ENCODE data around the gene ARHGAP35.
A peak's percentile ranks its signal among the peaks of the same experiment; 100 is the strongest.
"Not testable (repeated sequence)": the region's sequence is repeated elsewhere in the genome, so short reads cannot be mapped to it uniquely, and the experiment has no call there.

The ARHGAP35 gene

DNA sequence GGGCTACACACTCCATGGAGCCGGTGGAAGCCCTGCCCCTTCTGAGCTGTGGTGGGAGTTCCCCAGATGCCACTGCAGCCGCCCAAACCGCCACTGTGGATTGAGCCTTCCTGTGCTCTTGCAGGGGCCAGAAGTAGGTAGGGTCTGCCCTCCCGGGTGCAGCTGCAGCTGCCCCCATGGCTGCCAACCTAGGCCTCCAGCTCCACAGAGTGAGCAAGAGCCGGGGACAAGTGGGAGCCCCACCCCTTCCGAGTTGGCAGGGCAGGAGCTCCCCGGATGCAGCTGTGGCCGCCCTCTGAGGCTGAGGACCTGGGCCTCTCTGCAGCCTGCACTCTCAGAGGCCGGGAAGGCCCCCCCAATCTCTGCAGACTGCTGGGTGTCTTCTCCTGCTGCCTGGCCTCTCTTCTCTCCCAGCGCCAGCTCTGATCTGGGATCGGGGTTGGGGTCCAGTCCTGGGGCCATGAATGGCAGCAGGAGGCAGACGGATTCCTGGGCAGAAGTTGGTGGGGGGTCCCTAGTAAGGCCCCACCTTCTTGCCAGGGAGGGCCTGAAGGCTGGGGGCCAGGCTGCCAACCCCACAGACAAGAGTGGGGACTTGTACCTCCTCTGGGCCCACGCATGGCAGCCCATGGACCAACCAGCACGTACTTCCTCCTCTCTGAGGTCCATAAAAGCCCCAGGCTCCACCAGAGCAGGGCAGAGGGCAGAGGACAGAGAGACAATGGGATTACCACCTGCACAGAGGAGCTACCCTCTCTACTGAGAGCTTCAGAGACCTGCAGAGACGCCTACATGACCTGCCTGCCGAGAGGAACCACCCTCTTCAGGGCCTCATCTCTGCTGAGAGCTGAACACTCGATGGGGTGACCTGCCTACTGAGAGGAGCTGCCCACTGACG, 39.0 kb upstream of the ARHGAP35 start:
- no peak overlapping the region for H3K4me3 ChIP-seq (ENCODE audit: low read length)
- no peak for DNase-seq (ENCODE audit: low read depth)
- TF ChIP-seq CTCF (IDR thresholded peaks at IDR 0.05; ENCODE audit: insufficient read depth, low read depth, low read length, missing control alignments) = no peak

GRCh38 chr19:46822410-46822787, 38.4 kb upstream of the ARHGAP35 start:
- H3K4me3 ChIP-seq (ENCODE audit: low read length) = not testable (repeated sequence)

DNA sequence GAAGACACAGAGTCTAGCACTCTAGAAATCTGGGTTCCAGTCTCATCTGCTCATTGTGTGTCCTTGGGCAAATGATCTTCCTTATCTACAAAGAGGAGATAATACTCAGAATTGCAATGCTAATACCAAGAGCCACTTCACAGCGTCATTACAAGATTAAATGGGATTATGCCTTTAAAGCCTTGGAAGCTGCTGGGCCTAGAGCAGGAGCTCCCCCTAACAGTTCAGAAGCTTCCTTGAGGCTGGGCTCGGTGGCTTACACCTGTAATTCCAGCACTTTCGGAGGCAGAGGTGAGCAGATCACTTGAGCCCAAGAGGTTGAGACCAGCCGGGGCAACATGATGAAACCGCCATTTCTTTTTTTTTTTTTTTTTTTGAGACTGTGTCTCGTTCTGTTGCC, 37.7 kb upstream of the ARHGAP35 start:
- no peak for DNase-seq (ENCODE audit: low read depth)
- TF ChIP-seq CTCF (IDR thresholded peaks at IDR 0.05; ENCODE audit: insufficient read depth, low read depth, low read length, missing control alignments) = no peak
- H3K4me3 ChIP-seq (ENCODE audit: low read length) = no peak overlapping the region

More at GRCh38 chr19:46822410-46822787, 38.4 kb upstream of the ARHGAP35 start:
- not testable (repeated sequence) for DNase-seq (ENCODE audit: low read depth)

DNA sequence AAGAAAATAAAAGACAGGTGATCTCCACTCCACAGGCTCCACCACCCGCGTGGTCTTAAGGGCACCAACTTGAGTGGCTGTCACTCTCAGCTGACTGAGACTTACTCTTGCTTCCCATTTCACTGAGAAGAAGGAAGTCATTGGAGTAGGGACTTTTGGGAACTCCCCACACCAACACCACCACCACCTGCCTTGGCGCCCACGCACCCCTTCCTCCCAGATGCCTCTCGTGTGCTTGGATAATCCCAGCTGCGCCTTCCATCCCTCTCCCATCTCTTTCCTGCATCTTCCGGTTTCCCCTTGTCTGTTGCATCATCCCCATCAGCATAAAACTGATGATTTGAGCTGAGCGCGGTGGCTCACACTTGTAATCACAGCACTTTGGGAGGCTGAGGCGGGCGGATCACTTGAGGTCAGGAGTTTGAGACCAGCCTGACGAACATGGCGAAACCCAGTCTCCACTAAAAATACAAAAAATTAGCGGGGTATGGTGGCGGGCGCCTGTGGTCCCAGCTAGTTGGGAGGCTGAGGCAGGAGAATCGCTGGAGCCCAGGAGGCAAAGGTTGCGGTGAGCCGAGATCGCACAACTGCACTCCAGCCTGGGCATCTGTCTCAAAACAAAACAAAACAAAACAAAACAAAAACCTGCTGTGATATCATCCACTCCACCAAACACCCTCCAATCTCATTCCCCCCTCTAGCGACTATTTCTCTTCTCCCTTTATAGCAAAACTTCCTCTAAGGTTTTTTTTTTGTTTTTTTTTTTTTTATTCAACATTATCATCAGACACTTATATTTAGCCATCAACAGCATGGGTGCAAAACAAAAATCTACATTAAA, 35.7 kb upstream of the ARHGAP35 start:
- no peak for TF ChIP-seq CTCF (IDR thresholded peaks at IDR 0.05; ENCODE audit: insufficient read depth, low read depth, low read length, missing control alignments)
- H3K4me3 ChIP-seq (ENCODE audit: low read length) = no peak overlapping the region
- no peak for DNase-seq (ENCODE audit: low read depth)

- H3K4me3 ChIP-seq (ENCODE audit: low read length) = no peak overlapping the region
- peak; percentile 79 for DNase-seq (ENCODE audit: low read depth)
- TF ChIP-seq CTCF (IDR thresholded peaks at IDR 0.05; ENCODE audit: insufficient read depth, low read depth, low read length, missing control alignments) = no peak
Observed at GRCh38 chr19:46825731-46826055, 35.1 kb upstream of the ARHGAP35 start.

- H3K4me3 ChIP-seq (ENCODE audit: low read length) = no peak overlapping the region
- TF ChIP-seq CTCF (IDR thresholded peaks at IDR 0.05; ENCODE audit: insufficient read depth, low read depth, low read length, missing control alignments) = no peak
- DNase-seq (ENCODE audit: low read depth) = no peak
Observed at GRCh38 chr19:46828484-46828883, 32.3 kb upstream of the ARHGAP35 start.

DNA sequence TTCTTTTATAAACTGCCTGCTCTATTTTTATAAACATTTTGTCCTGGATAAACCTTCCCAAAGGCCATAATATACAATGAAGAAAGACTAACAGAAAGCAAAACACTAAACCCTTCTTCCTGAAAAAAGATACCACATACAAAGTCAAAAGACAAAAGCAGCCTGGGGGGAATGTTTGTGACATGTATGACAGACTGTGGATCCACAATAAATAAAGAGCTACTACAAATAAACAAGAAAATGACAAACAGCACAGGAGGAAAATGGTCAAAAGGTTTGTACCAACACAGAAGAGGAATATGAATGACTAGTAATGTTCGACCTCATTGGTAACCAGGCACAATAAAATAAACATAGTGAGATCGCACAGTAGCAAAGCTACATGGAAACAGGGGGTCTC, 29.9 kb upstream of the ARHGAP35 start:
- H3K4me3 ChIP-seq (ENCODE audit: low read length) = no peak overlapping the region
- no peak for TF ChIP-seq CTCF (IDR thresholded peaks at IDR 0.05; ENCODE audit: insufficient read depth, low read depth, low read length, missing control alignments)
- DNase-seq (ENCODE audit: low read depth) = no peak

Data from epithelial cell of esophagus (primary cell).